ELF-1 (cell line): ENCODE data around the gene LDB2.

ENCODE experiments used
- DNase-seq: peaks from one replicate; pipeline ENCODE4 v3.0.0-alpha.2; 2016; ENCODE audit warnings: low read depth, low spot score

Gene LDB2

DNA sequence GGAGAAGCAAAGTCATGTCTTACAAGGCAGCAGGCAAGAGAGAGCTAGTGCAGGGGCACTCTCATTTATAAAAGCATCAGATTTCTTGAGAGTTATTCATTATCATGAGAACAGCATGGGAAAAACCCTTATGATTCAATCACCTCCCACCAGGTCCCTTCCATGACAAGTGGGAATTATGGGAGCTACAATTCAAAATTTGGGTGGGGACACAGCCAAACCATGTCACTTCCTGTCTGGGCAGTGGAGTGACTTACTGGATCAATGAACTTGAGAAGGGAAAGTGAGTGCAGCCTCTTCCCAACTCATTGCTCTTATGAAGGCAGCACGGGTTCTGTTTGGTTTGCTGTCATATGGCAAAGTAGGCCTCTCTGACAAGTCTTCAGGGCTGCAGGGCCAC is 410.4 kb downstream of the LDB2 start:
- no peak for DNase-seq

DNA sequence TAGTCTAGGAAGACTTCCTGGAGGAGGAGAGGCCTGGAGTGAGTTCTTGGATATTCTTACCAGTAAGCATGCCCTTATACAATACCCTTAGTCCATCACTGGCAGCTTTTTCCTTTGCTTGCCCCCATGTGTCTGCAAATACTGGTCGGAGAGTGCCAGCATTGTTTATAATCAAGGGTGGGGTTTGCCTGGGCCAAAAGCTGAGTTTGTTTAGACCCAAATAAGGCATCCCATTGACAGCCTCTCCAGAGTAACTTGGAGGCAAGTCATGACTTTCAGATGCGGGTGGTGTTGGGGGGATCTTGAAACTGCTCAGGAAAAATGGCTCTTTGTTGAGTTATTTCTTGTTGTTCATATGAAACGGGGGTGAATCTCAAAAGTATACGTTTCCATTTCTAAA is 413.7 kb downstream of the LDB2 start:
- no peak for DNase-seq

DNA sequence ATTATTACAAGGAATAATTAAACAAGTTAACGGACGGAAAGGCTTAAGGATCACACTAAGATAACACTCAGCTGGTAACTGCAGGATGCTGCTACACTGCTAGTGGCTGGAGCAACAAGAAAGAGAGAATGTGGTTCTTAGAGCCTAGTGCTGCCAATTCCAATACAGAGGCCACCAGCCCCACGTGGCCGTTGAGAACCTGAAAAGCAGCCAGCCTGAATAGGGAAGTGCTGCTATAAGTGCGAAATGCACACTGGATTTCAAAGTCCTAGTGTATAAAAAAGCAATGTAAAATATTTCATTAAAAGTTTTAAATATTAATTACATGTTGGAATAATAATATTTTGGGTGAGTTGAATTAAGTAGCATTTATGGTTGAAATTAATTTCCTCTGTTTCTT is 414.9 kb downstream of the LDB2 start:
- DNase-seq = no peak

DNA sequence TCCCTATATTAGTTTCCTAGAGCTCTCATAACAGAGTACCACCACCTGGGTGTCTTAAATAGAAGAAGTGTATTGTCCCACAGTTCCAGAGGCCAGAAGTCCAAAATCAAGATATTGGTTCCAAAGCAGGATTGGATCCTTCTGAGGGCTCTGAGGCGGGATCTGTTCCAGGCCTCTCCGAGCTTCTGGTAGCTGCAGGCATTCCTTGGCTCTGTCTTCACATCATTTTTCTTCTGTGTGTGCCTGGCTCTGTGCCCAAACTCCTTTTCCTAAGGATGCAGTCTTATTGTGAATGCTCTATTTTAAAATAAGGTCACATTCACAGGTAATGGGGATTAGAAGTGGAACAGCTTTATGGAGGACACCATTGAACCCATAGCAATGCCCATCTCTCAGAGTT is 418.4 kb downstream of the LDB2 start:
- DNase-seq = no peak

DNA sequence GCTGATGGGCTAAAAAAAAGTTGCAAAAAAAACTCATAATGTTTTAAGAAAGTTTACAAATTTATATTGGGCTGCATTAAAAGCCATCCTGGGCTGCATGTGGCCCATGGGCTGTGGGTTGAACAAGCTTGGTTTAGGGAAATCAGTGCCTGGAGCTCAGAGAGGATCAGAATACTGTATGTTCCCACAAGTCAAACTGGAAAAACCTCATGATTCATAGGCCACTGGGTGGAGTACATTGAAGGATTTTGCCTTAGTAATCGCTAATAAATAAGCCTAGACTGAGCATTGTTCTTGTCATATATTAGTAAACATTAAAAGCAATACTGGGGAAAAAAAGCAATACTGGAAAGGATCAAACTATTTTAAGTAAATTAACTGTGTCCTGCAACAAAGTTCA is 425.9 kb downstream of the LDB2 start:
- DNase-seq = no peak

DNA sequence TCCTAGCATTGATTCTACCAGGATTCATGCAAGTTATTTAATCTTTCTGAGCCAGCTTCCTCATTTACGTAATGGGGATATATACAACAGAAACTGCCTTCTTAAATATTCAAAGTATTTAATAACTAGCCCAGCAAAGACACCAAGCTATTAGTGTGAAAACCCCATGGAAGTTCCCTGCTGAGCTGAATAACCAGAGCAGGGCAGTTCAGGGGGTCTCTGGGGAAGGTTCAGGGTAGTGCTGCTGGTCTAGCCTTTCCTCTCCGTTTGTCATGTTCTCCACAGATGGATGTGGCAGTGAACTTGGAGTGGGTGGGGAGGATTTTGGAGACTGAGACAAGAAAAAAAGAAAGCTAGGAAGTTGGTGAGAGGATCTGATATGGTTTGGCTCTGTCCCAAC is 431.4 kb downstream of the LDB2 start:
- no peak for DNase-seq

DNA sequence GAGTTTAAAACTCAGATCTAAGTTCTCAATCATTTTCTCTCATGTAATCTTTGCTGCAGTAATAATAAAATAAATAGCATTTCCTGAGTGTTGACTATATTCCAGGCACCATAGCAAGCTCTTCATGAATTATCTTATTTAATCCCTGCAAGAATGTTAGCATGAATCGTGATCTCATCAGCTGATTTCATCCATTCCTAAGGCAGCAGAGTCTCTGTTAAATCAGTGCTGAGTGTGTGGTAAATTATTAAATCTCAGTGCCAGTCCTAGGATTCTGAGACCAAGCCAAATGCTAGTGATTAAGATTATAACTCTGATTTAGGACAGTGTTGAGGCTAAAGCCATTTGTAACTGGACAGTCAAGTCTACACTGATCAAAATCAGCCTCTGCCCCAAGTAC is 431.9 kb downstream of the LDB2 start:
- DNase-seq = no peak

DNA sequence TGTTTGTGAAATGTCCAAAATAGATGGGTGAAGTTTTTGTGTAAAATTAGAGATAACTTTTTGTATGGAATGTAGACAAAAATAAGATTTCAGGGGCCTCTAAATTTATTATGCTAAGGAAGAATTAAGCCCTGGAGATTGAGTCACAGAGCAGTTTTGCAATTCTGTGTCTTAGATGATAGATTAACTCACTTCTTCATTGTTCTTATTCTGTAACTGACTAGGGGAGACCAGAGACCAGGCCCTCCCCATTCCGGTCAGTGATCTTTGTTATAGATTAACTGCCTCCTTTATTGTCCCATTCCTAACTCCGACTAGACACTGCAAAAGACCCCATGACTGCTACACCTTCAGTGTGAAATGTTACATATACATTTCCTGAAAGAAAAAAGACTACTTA is 433.8 kb downstream of the LDB2 start:
- DNase-seq = no peak

DNA sequence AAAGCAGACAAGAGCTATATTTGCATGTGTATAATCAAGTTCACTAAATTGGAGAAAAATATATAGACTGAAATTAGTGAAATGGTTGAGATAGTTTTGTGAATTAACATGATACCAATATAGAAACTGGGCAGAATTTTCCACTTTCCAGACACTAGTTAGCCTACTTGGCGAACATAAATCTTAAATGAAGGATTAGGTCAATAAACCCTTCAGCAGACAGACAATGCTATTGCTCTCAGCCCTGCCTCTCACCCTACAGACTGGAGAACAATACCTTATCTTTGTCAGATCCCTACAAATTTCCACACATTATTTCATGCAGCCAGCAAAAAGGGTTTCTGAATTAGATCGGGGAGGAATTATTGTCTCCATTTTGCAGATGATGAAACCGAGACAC is 435.8 kb downstream of the LDB2 start:
- no peak for DNase-seq

DNA sequence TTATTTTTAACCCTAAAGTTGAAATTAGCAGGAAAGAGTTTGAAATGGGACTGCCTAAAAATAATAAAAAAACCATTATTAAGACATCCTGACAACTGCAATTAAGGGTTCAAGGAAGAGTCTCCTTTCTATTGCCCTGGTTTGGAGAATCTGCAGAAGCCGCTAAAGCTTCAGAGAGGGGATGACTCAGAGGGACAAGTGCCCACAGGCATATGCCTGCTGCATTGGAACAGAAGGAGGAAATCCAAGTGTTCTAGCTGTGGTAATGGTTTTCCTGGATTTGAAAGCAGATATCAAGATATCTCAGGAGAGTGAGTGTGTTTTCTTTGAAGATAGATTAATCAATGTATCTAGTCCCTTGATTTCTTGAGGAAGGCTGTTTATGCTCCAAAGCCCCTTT is 437.1 kb downstream of the LDB2 start:
- DNase-seq = no peak

DNA sequence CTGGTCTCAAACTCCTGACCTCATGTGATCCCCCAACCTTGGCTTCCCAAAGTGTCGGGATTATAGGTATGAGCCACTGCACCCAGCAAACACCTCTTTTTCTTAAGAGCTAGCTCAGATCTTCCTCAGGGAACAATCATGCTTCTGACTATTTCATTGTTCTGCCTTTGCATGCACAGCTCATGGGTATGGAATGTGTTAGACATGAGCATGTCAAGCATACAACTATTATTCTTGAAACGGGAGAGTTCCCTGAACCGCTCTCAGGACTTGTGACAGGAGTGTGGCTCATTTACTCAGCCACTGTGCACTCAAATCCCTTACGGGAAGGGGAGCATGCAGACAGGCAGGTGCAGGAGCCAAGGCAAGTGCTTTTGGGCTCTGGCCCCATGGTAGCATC is 440.5 kb downstream of the LDB2 start:
- DNase-seq = no peak
